Measurements from ENCODE around the gene S100A2.
A peak's percentile ranks its signal among the peaks of the same experiment; 100 is the strongest.

Gene S100A2

GRCh38 chr1:153565529-153566374 is at the start of gene S100A2:
S100A2 (minus strand) TSS chr1:153565844; CDS start chr1:153563877, 1,967 bp downstream.
- TF ChIP-seq CTCF (IDR thresholded peaks at IDR 0.05; ENCODE audit: unreplicated experiment in 3 of 3), result no peak
- Mint-ChIP-seq H3K36me3 (ENCODE audit: low read depth) (no peaks in the 10 kb centered on the region), H3K27ac (peak within 1 kb of the TSS; percentile 97 to 99 (median 99)), H3K27me3 (ENCODE audit: low read depth) (peaks cover 3% of the 10 kb centered on the region), H3K9me3 (no peaks in the 10 kb centered on the region), H3K4me1 (peaks cover 51% of the 10 kb centered on the region), H3K4me3 (peak within 1 kb of the TSS; percentile 42 to 57 (median 43))

GRCh38 chr1:153615406-153615805 is 49.8 kb upstream of the S100A2 start:
- H3K9me3 Mint-ChIP-seq, result no peaks in the 10 kb centered on the region
- no peaks in the 10 kb centered on the region for H3K27me3 Mint-ChIP-seq (ENCODE audit: low read depth)
- H3K27ac Mint-ChIP-seq, result peak overlapping the region in 2 of 3 experiments; percentile 66 to 88
- H3K36me3 Mint-ChIP-seq (ENCODE audit: low read depth), result peaks cover 17% of the 10 kb centered on the region
- TF ChIP-seq CTCF (IDR thresholded peaks at IDR 0.05; ENCODE audit: unreplicated experiment in 3 of 3), result no peak
- H3K4me3 Mint-ChIP-seq, result no peak overlapping the region
- peaks cover 42% of the 10 kb centered on the region for H3K4me1 Mint-ChIP-seq

GRCh38 chr1:153614906-153615305 is 49.3 kb upstream of the S100A2 start:
- H3K27ac Mint-ChIP-seq, result peak overlapping the region; percentile 62 to 90 (median 90)
- H3K4me3 Mint-ChIP-seq, result peak overlapping the region in 2 of 3 experiments; percentile 23 to 61
- no peak for TF ChIP-seq CTCF (IDR thresholded peaks at IDR 0.05; ENCODE audit: unreplicated experiment in 3 of 3)
- H3K4me1 Mint-ChIP-seq, result peaks cover 46% of the 10 kb centered on the region
- H3K36me3 Mint-ChIP-seq (ENCODE audit: low read depth), result peaks cover 12% of the 10 kb centered on the region
- no peaks in the 10 kb centered on the region for H3K9me3 Mint-ChIP-seq
- H3K27me3 Mint-ChIP-seq (ENCODE audit: low read depth), result no peaks in the 10 kb centered on the region

- Mint-ChIP-seq H3K9me3 (no peaks in the 10 kb centered on the region), H3K27ac (peak overlapping the region; percentile 62 to 90 (median 90)), H3K4me1 (peaks cover 52% of the 10 kb centered on the region), H3K4me3 (peak overlapping the region; percentile 50 to 61 (median 60)), H3K36me3 (ENCODE audit: low read depth) (peaks cover 7% of the 10 kb centered on the region), H3K27me3 (ENCODE audit: low read depth) (no peaks in the 10 kb centered on the region)
- TF ChIP-seq CTCF (IDR thresholded peaks at IDR 0.05; ENCODE audit: unreplicated experiment in 3 of 3), result no peak
These were observed 48.7 kb upstream of the S100A2 start for GRCh38 chr1:153614189-153614900.

GRCh38 chr1:153613406-153613805 is 47.8 kb upstream of the S100A2 start:
- Mint-ChIP-seq H3K36me3 (ENCODE audit: low read depth) (peaks cover under 1% of the 10 kb centered on the region), H3K9me3 (no peaks in the 10 kb centered on the region), H3K27me3 (ENCODE audit: low read depth) (no peaks in the 10 kb centered on the region), H3K4me3 (peak overlapping the region; percentile 55 to 70 (median 58)), H3K4me1 (peaks cover 61% of the 10 kb centered on the region), H3K27ac (peak overlapping the region; percentile 90 to 99 (median 90))
- no peak for TF ChIP-seq CTCF (IDR thresholded peaks at IDR 0.05; ENCODE audit: unreplicated experiment in 3 of 3)
